RWPE2 (cell line): ENCODE results near the gene HK2.

Source experiments
- ATAC-seq: fragments of 200-7000 bp; cut with Tn5 transposase; 3 replicates; pipeline ENCODE4 v1.9.1; 2021; ENCODE audit warnings: low read depth
- DNase-seq: peaks from one replicate; pipeline ENCODE4 v3.0.0-alpha.2; 2020; ENCODE audit warnings: low spot score
- H3K27ac ChIP-seq: fragments of 450-650 bp; 2 replicates; pipeline ENCODE4 v1.5.1; 2017; ENCODE audit warnings: mild to moderate bottlenecking; ENCODE audit not compliant: poor library complexity, severe bottlenecking
- H3K27me3 ChIP-seq: fragments of 250-450 bp; sonication (Bioruptor Pico); 2 replicates; pipeline ENCODE4 v1.5.1; 2021; ENCODE audit warnings: mild to moderate bottlenecking, moderate library complexity; ENCODE audit not compliant: insufficient read depth, poor library complexity, severe bottlenecking
- H3K36me3 ChIP-seq: fragments of 250-450 bp; sonication (Bioruptor Pico); 2 replicates; pipeline ENCODE4 v1.5.1; 2020; ENCODE audit warnings: low read depth, mild to moderate bottlenecking, moderate library complexity
- H3K4me1 ChIP-seq: fragments of 250-450 bp; sonication (Bioruptor Pico); 2 replicates; pipeline ENCODE4 v1.5.1; 2021; ENCODE audit warnings: mild to moderate bottlenecking, moderate library complexity; ENCODE audit not compliant: insufficient read depth, poor library complexity, severe bottlenecking
- H3K4me3 ChIP-seq: fragments of 250-450 bp; sonication (Bioruptor Pico); 2 replicates; pipeline ENCODE4 v1.5.1; 2021; ENCODE audit warnings: mild to moderate bottlenecking, moderate library complexity; ENCODE audit not compliant: severe bottlenecking
- H3K9me3 ChIP-seq: fragments of 250-450 bp; sonication (Bioruptor Pico); 2 replicates; pipeline ENCODE4 v1.5.1; 2021; ENCODE audit warnings: mild to moderate bottlenecking, moderate library complexity; ENCODE audit not compliant: severe bottlenecking
- TF ChIP-seq, protein P1 (sequence below): fragments of 450-650 bp; IDR thresholded peaks from one replicate; pipeline ENCODE4 v1.5.1; 2017; ENCODE audit warnings: mild to moderate bottlenecking, moderate library complexity; ENCODE audit not compliant: poor library complexity, severe bottlenecking

The HK2 gene

DNA sequence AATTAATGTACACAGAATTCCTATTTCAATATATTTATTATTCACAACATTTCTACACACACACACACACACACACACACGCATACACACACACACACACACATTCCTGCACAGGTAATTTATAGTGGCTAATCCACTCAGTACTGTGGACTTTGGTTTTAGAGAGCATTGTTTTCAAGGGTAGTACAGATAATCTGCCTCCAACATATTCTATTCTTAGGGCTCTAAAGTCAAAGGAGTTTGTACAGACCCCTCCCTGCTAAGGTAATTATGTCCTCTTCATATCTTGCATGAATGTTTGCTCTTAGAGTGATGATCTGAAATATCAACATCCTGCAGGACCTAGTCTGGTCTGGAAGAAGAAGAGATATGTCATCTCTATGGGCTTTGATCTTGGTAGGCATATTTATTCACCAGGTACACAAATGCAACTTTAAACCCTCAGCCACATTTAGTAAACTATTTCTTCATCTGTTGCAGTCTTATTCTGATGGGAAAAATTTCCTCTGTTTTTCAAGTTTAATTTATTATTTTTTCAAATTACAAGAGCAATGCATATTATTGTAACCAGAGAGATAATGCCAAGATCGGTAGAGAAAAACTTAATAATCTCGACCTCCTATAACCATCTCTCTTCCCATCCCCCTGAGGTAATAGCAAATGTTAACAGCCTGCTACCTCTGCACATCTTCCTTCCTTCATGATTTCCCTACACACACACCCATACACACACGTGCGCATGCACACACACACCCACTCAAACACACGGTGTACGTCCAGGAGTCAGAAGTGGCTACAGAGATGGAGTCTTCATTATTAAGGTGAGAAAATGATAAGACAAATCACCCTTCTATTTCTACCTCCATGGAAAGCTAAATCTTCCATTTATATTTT, 106.2 kb downstream of the HK2 start:
- TF ChIP-seq, protein P1, sequence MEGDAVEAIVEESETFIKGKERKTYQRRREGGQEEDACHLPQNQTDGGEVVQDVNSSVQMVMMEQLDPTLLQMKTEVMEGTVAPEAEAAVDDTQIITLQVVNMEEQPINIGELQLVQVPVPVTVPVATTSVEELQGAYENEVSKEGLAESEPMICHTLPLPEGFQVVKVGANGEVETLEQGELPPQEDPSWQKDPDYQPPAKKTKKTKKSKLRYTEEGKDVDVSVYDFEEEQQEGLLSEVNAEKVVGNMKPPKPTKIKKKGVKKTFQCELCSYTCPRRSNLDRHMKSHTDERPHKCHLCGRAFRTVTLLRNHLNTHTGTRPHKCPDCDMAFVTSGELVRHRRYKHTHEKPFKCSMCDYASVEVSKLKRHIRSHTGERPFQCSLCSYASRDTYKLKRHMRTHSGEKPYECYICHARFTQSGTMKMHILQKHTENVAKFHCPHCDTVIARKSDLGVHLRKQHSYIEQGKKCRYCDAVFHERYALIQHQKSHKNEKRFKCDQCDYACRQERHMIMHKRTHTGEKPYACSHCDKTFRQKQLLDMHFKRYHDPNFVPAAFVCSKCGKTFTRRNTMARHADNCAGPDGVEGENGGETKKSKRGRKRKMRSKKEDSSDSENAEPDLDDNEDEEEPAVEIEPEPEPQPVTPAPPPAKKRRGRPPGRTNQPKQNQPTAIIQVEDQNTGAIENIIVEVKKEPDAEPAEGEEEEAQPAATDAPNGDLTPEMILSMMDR = no peak
- DNase-seq (no peak), ATAC-seq (no peak)
- H3K27ac ChIP-seq = no peak overlapping the region
- peaks cover 11% of the 10 kb centered on the region for H3K4me1 ChIP-seq
- no peaks in the 10 kb centered on the region for H3K27me3 ChIP-seq
- no peaks in the 10 kb centered on the region for H3K36me3 ChIP-seq
- H3K4me3 ChIP-seq = no peak overlapping the region
- H3K9me3 ChIP-seq = no peaks in the 10 kb centered on the region

DNA sequence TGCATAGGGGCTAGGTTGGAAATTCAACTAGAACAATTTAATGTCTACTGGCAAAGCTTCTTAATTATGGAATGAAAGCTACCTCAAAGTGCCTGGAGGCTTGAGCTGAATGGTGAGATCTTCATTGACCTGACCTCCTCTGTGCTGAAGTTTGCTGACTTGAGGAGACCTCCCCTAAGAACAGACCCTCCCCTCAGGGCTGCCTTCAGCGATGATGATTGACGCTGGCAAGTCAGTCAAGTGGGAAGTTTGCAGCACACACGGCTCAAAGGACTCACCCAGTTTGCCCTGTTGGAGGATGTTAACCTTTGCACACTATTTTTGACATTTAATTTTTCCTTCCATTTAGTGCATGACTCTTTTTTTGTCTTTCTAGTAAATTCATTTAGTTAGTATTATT, 107.4 kb downstream of the HK2 start:
- DNase-seq (no peak), ATAC-seq (no peak)
- no peaks in the 10 kb centered on the region for H3K27me3 ChIP-seq
- H3K9me3 ChIP-seq = no peaks in the 10 kb centered on the region
- no peak overlapping the region for H3K27ac ChIP-seq
- TF ChIP-seq, protein P1 = no peak
- no peak overlapping the region for H3K4me3 ChIP-seq
- peaks cover 5% of the 10 kb centered on the region for H3K4me1 ChIP-seq
- H3K36me3 ChIP-seq = no peaks in the 10 kb centered on the region

DNA sequence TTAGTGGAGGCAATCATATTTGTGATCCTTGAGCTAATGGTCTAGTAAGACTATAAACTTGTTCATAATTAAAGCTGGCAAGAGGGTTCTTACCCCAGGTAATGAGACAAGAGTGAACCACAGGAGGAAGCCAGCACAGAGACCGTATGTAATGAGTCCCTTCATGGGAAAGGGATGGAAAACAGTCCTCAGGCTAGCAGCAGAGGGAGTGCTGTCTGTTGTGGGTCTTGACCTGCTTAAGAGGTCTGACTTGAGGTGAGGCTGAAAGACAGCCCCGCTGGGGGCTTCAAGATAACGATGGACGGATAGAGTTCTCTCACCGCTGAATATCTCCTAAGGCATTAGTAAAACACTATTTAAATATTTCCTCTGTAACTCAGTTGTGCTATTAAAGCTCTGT, 108.3 kb downstream of the HK2 start:
- H3K36me3 ChIP-seq = no peaks in the 10 kb centered on the region
- TF ChIP-seq, protein P1 = no peak
- ATAC-seq = no peak
- H3K27me3 ChIP-seq = no peaks in the 10 kb centered on the region
- H3K4me1 ChIP-seq = no peaks in the 10 kb centered on the region
- no peak overlapping the region for H3K4me3 ChIP-seq
- no peak for DNase-seq
- no peak overlapping the region for H3K27ac ChIP-seq
- no peaks in the 10 kb centered on the region for H3K9me3 ChIP-seq
